Esophagus muscularis mucosa (tissue), 3 donors: ENCODE measurements around the gene POLR3F.

Experiments used
- CTCF ChIP-seq, 3 experiments: fragments of 200-600 bp in 2 of 3; fragments of 450-650 bp in 1 of 3; sonication (generic) in 2 of 3; IDR thresholded peaks; one replicate each; pipeline ENCODE4 v1.5.1; 2017 to 2019; ENCODE audit warnings: antibody characterized with exemption in 3 of 3, mild to moderate bottlenecking in 2 of 3, moderate library complexity in 1 of 3
- POLR2A ChIP-seq: fragments of 450-650 bp; IDR thresholded peaks from one replicate; pipeline ENCODE4 v1.6.1; 2017; ENCODE audit warnings: antibody characterized with exemption, moderate library complexity, mild to moderate bottlenecking, low read depth
- POLR2AphosphoS5 ChIP-seq, 2 donors: sonication (generic); formaldehyde crosslinking; IDR thresholded peaks; one replicate each; pipeline ENCODE4 v1.6.1; 2017; ENCODE audit warnings: antibody characterized with exemption in 2 of 2

DNA sequence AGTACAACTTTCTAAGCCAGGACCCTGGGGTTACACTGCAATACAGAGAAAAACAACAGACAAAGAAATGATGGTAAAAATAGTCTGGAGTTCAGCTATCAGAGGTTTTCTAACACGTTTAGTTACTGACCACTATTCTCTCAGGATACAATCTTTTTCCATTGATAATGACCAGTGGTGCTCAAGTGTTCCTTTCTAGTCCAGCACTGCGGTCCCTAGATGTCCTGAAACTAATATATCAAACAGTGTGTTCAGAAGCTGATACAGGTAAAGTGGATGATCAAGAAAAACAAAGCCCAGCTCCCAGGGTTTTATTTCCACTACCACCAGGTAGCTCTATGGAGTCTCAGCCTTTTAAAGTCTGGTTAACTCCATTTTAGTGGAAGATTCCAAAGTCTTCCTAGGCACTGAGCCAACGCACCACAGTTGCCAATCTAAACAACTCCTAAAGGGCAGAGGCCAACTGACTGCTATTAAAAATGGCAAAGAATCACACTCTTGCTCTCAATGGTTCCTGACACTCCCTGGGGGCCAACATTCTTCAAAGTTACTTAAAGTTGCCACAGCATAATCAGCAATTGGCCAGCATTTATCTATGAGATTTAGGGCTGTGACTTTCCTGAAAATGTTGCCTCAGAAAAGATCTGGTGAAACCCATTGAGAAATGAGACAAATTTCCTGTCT lies 38.6 kb upstream of the POLR3F start:
- TF ChIP-seq CTCF (IDR thresholded peaks at IDR 0.05) (no peak), POLR2AphosphoS5 (IDR thresholded peaks at IDR 0.05) (no peak), POLR2A (no peak)
